ENCODE results near the gene EML3. TPM values are rescaled to one million over a fixed set of nuclear protein-coding genes. Genes with fewer than 3 reads are reported as not detected.
A peak's percentile ranks its signal among the peaks of the same experiment; 100 is the strongest.

Gene EML3, protein sequence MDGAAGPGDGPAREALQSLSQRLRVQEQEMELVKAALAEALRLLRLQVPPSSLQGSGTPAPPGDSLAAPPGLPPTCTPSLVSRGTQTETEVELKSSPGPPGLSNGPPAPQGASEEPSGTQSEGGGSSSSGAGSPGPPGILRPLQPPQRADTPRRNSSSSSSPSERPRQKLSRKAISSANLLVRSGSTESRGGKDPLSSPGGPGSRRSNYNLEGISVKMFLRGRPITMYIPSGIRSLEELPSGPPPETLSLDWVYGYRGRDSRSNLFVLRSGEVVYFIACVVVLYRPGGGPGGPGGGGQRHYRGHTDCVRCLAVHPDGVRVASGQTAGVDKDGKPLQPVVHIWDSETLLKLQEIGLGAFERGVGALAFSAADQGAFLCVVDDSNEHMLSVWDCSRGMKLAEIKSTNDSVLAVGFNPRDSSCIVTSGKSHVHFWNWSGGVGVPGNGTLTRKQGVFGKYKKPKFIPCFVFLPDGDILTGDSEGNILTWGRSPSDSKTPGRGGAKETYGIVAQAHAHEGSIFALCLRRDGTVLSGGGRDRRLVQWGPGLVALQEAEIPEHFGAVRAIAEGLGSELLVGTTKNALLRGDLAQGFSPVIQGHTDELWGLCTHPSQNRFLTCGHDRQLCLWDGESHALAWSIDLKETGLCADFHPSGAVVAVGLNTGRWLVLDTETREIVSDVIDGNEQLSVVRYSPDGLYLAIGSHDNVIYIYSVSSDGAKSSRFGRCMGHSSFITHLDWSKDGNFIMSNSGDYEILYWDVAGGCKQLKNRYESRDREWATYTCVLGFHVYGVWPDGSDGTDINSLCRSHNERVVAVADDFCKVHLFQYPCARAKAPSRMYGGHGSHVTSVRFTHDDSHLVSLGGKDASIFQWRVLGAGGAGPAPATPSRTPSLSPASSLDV
- 10 to 100 TPM; 13.0 to 97.9 (median 35.4) TPM for total RNA-seq
- polyA plus RNA-seq = 100 to 1,000 TPM in 2 of 3 donors, 1 to 10 TPM in 1; 9.7 to 198 (median 139) TPM
- long read RNA-seq, donor 1, partial matches to known transcripts = 0 of 2 reads
- long read RNA-seq, donor 1, other reads (novel, unspliced or antisense) = 0 of 2 reads
- long read RNA-seq, donor 2 = 0 reads
- long read RNA-seq, donor 3, partial matches to known transcripts = 0 of 2 reads
- long read RNA-seq, donor 3, other reads (novel, unspliced or antisense) = 0 of 2 reads
- long read RNA-seq, donor 4, partial matches to known transcripts = 2 of 2 reads
- long read RNA-seq, donor 4, other reads (novel, unspliced or antisense) = 0 of 2 reads
- long read RNA-seq, donor 5, transcript EML3-201 (22 exons, 3,017 nt) = minor isoform, 24 of 103 reads
- long read RNA-seq, donor 5, transcript EML3-202 (22 exons, 3,256 nt) = major isoform, 32 of 103 reads
- long read RNA-seq, donor 5, partial matches to known transcripts = 14 of 103 reads
- long read RNA-seq, donor 5, other reads (novel, unspliced or antisense) = 33 of 103 reads
- long read RNA-seq, donor 6, partial matches to known transcripts = 2 of 3 reads
- long read RNA-seq, donor 6, other reads (novel, unspliced or antisense) = 1 of 3 reads
- long read RNA-seq, donor 7 = 0 reads
- long read RNA-seq, donor 8 = 0 reads
- long read RNA-seq, donor 9 = 0 reads
- long read RNA-seq, donor 10, partial matches to known transcripts = 0 of 1 reads
- long read RNA-seq, donor 10, other reads (novel, unspliced or antisense) = 0 of 1 reads

DNA sequence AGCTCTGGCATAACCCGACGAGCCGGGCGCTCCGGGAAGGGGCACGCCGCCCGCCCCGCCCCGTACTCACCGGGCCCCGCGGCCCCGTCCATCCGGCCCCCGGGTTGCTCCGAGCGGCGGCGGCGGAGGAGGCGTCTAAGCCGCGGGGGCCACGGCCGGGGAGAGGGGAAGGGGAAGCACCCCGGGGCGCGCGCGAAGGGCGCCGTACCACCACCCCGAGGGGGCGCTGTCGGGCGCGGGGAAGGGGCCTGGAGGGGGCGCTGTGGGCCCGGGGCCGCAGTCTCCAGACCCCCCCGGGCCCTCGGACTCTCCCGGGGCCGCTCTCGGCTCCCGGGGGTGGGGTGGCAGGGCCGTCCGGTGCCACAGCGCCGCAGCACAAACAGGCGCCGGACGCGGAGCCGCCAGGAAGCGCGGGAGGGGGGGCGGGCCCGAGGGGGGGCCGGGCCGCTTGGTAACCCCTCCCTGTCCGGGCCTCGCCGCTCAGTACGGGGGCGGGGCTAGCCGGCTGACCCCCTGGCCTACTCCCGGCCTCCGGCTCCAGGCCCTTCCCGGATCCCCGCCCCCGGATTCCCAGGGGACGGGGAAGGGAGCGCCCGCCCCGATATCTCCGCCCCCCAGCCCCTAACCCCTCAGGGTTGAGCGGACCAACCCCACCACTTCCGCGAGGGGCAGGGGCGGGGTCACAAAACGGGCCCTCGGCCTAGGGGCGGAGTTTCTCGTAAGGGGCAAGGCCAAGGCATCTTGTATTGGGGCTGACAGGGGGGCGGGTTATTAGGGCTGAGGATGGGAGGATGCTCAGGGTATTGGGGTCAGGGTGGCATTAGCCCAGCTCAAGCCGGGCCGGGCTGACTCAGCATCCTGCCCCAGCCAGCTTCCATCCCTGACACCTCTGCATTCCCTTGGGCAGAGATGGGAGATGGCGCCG is at the start of gene EML3, which contains the start of gene ROM1:
EML3 (minus strand) TSS at position 410 of the 925 bp plus-strand sequence; CDS start at position 92, 318 bp downstream.
ROM1 (plus strand) TSS at position 892 of the 925 bp plus-strand sequence; CDS start at position 917, 25 bp downstream.
- Histone ChIP-seq H3K9me3 (replicated peaks in 1 of 3) (no peaks in the 10 kb centered on the region), H3K4me3 (peak within 1 kb of the TSS in 3 of 4 donors; percentile 35 to 67 (median 65)), H3K4me1 (replicated peaks in 1 of 2) (peaks cover 9 to 19% of the 10 kb centered on the region in 2 donors), H3K27ac (peak within 1 kb of the TSS; percentile 50 to 95 (median 85)), H3K27me3 (no peaks in the 10 kb centered on the region), H3K36me3 (replicated peaks in 1 of 2) (peaks cover 0 to 42% of the 10 kb centered on the region in 2 donors)
- peak; percentile 84 to 95 (median 92) for DNase-seq
- 0 to 3% (median 2%) methylated on average over 2 to 88 of the region's 91 CpGs for WGBS, 4 donors
- intact Hi-C loops (cut with DNase I) = no loop called here
- TF ChIP-seq POLR2A (IDR thresholded peaks at IDR 0.05) (peak in 1 of 2 donors; percentile 21), CTCF (IDR thresholded peaks at IDR 0.05) (peak; percentile 25 to 91 (median 66))

DNA sequence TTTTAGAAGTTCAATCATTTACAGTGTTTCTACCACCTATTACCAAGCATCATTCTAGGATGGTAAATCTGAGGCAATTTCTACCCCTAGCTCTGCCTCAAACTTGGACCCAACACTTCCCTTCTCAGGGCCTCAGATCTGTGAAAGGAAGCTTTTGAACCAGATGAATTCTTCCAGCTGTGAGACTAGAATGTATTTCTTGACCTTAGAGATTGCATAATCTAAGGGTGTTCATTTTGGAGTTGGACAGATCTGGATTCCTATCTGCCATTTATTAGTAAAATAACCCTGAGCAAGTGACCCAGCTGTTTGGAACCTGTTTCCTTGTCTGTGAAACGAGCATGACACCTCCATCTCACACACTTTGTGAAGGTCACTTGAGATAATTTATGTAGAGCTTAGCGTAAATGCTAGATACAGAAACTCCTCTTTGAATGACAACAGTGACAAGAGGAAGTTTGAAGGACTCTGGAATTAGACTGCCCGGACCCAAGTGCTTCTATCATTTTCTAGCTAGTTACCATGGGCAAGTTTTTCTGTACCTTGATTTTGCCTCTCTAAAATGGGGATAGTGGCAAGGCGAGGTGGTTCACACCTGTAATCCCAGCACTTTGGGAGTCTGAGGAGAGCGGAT is 44.3 kb upstream of the EML3 start:
- no peak for TF ChIP-seq POLR2A (IDR thresholded peaks at IDR 0.05)
- TF ChIP-seq CTCF (IDR thresholded peaks at IDR 0.05) = no peak
- intact Hi-C loops (cut with DNase I) = no loop called here
- Histone ChIP-seq H3K4me1 (replicated peaks in 1 of 2) (peaks cover 7 to 8% of the 10 kb centered on the region in 2 donors), H3K4me3 (no peak overlapping the region), H3K36me3 (replicated peaks in 1 of 2) (no peaks in the 10 kb centered on the region), H3K9me3 (replicated peaks in 1 of 3) (no peaks in the 10 kb centered on the region), H3K27me3 (no peaks in the 10 kb centered on the region), H3K27ac (no peak overlapping the region)
- DNase-seq = no peak
- WGBS, 4 donors = 51 to 58% (median 55%) methylated on average over 5 of the region's 5 CpGs

DNA sequence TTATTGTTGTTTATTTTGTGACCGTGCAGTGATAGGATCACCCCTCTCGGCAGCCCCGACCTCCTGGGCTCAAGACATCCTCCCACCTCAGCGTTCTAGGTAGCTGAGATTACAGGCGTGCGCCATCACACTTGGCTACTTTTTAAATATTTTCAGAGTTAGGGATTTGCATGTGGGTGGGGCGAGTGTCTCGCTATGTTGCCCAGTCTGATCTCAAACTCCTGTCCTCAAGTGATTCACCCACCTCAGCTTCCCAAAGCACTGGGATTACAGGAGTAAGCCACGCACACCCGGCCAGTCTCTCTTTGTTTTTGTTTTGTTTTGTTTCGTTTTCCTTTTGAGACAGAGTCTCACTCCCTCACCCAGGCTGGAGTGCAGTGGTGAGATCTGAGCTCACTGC is 41.7 kb upstream of the EML3 start:
- Histone ChIP-seq H3K4me1 (replicated peaks in 1 of 2) (peaks cover 10 to 14% of the 10 kb centered on the region in 2 donors), H3K27me3 (no peaks in the 10 kb centered on the region), H3K27ac (no peak overlapping the region), H3K9me3 (replicated peaks in 1 of 3) (no peaks in the 10 kb centered on the region), H3K36me3 (replicated peaks in 1 of 2) (peaks cover 0 to 3% of the 10 kb centered on the region in 2 donors), H3K4me3 (no peak overlapping the region)
- intact Hi-C loops (cut with DNase I) = no loop called here
- no peak for DNase-seq
- WGBS, 4 donors = 84 to 85% (median 84%) methylated on average over 11 of the region's 11 CpGs
- TF ChIP-seq POLR2A (IDR thresholded peaks at IDR 0.05) (no peak), CTCF (IDR thresholded peaks at IDR 0.05) (no peak)
